Activated T-cell treated with anti-CD3 and anti-CD28 coated beads for 24 hours (primary cell): Measurements from ENCODE around the gene GNG14.
"Not testable (repeated sequence)": the region's sequence is repeated elsewhere in the genome, so short reads cannot be mapped to it uniquely, and the experiment has no call there.

Experiments used
- DNase-seq: peaks from one replicate; pipeline ENCODE4 v3.0.0-alpha.2; 2020; ENCODE audit warnings: low read depth

The GNG14 gene

DNA sequence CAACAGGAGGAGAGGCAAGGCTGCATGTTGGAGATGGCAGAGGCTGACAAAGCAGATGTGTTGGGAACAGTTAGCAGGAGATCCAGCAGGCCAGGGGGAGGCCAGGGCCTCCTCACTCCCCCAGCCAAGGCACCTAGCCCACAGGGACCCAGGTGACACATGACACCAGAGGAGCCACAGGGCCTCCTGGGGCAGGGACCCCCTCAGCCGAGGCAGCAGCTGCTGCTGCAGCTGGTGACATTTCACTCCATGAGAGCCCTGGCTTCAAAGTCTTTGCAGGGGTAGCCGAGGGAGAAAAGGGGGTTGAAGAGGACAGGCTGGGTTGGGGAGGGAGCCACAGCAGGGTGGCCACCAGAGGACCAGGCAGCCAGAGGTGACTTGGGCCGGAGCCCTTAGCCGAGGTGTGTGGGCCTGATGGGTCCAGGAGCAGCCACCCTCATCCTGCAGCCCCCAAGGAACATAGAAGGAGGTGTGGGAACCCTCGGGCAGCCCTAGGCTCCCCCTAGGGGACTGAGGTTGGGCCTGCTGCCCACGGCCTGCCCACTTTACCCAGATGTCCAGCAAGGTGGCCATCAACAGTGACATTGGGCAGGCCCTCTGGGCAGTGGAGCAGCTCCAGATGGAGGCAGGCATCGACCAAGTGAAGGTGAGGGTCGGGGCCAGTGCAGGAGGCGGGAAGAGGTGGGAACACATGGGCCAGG, at the start of gene GNG14:
TSS of gene GNG14 (plus strand) at position 503 of the 701 bp plus-strand sequence. CDS start at position 554, 51 bp downstream.
- no peak for DNase-seq

DNA sequence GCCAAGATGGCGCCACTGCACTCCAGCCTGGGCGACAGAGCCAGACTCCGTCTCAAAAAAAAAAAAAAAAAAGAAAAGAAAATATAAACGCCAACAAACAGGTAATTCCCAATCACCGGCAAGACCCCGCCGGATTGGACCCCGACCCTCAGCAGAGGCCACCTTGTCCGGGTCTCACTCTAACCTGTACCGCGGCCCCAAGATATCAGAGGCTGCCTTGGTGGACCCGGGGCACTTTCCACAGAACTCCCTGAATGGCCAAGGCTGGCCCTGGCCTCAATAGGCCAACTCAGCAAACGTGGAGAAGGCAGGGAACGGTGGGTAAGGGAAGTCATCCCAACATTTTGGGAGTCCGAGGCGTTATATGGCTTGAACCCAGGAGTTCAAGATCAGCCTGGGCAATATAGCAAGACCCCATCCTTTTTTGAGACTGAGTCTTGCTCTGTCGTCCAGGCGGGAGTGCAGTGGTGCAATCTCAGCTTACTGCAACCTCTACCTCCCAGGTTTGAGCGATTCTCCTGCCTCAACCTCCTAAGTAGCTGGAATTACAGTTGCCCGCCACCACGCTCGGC, 49.1 kb upstream of the GNG14 start:
- no peak for DNase-seq

DNA sequence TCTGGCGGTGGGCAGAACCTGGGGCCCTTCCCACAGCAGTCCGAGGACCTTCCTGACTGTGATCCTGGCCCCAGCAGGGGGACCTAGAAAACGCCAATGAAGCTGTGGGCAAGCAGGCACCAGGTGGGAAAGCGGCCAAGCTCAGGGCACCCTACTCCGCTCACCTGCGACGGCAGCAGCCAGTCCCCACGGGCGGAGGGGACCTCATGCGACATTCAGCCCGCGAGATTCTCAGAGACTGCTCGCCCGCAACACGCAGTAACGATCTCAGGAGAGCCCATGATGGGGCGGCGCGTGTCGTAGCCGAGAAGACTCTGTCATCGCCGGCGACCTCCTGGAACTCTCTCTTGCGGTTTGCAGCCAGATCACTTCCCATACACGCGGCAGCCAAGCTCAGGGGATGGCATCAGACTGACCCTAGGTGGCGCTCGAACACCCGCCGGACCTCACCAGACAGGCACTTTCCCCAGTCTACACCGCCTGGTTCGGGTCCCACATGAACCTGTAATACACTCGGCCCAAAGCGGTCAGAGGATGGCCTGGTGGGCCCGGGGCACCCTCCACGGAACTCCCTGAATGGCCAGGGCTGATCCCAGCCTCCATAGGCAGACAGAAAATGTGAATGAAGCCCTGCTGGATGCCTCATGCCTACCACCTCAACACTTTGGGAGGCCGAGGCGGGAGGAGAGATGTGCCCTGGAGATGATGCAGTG, 47.7 kb upstream of the GNG14 start:
- DNase-seq = peak; percentile 84

DNA sequence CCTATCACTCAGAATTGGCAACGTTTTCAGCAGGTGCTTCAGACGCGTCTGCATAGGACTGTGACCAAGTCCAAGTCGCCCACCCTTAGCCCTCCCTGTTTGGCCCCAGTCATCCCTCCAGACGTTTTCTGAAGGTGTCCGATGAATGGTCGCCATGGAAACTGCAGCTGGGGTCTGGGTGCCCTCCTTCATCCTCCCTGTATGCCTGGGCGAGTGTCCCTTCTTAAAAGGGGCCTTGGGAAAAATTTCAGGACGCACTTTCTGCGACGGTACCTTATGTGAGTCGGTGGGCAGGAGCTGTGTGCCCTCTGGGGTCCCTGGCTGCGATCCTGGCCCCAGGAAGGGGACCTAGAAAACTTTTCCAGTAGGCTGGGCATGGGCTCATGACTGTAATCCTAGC, 46.3 kb upstream of the GNG14 start:
- DNase-seq = no peak

DNA sequence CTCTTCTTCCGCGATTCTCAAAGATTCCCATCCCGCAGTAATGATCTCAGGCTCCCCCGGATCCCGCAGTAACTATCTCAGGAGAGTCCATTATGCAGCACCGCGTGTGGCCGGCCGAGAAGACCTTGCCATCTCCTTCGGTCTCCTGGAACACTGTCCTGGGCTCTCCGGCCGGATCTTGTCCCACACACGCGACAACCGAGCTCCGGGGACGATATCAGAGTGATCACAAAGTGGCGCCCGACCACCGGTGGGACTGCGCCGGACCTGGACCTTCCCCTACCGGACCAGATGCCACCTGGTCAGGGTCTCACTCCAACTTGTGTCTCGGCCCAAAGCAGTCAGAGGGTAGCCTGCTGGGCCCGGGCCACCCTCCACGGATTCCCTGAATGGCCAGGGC, 45.3 kb upstream of the GNG14 start:
- no peak for DNase-seq

DNA sequence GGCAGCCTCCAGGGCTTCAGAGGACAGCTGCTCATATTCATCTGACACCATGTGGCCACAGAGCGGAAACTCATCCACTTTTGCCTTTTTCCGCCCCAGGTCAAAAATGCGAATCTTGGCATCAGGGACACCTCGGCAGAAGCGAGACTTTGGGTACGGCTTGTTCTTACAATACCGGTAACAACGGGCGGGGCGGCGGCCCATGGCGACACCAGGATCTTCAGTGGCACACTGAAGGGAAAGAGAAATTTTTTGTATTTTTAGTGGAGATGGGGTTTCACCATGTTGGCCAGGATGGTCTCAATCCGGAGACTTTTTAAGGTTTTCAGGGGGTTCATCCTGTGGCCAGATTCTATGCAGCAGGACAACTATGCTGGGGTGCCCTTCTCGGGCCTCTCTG, 44.1 kb upstream of the GNG14 start:
- not testable (repeated sequence) for DNase-seq

DNA sequence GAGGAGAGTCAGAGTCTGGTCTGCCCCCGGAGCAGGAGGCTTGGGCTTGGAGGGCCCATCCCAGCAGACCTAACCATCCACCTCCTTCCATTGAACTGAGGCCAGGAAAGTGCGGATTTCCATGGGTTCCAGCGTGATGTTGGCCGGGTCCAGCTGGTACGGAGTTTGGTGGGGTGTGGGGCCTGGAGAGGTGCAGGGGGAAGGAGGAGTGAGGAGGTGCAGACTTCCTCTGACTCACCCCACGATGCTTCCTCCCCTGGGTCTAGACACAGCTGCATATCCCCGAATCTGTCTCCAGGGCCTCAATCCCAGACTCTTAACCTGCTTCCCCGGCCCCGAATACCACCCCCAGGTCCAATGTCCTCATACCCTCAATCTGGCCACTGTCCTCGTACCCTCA, 41.2 kb upstream of the GNG14 start:
- no peak for DNase-seq

DNA sequence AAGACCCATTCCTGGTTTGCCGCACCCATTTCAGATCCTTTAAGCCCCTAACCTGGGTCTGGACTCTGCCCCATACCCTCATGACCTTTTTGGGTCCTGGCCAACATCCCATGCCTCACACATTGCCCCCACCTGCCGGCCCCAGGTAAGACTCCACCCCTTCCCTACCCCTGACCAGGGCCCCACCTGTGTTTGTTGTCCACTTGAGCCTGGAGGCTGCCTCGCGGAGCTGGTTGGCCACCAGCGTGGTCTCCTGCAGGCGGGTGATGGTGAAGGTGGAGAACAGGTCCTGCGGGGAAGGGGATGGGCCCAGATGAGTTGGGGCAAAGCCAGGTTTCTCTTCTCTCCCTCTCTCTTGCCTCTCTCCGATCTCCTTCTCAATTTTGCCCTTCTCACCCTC, 40.8 kb upstream of the GNG14 start:
- DNase-seq = no peak

DNA sequence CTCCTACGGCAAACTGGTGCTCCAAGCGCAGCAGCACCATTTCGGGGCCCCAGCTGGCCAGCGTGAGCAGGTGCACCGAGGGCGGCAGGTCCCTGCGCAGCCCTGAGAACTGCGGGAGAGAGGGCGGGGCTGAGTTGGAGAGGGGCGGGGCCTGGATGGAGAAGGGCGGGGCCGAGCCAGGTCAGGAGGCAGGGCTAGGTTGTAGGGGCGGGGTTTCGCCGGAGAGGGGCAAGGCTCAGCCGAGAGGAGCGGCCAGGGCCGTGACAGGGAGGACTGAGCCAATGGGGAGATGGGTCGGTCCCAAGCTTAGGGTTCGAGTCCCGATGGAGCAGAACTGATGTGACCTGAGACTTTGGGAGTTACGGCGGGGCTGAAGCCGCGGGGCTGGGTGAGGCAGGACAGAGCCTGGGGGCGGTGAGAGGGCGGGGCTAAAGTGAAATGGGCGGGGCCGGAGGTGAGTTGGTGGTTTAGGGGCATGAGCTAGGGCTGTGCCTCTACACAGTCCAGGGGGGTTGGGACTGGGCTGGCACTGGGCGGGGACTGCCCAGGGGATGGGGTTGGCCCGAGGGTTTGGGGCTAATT, 40.2 kb upstream of the GNG14 start:
- no peak for DNase-seq

DNA sequence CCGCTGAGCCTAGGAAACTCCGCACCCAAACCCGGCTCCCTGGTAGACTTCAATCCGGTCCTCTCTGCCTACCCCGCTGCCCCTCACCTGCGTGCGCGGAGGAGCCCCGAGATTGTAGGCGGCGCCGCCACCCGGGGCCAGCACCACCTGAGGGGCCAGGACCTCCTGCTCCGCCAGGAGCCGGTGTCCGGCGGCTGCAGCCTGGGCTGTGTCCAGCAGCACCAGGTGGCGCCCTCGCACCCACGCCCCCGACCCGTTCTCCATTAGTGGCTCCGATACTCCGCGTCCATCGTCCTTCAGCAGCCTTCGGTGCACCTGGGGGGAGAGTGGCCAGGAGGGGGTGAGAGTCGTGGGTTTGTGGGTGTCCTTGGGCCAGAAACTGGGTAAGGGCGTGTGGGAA, 39.7 kb upstream of the GNG14 start:
- DNase-seq = no peak

DNA sequence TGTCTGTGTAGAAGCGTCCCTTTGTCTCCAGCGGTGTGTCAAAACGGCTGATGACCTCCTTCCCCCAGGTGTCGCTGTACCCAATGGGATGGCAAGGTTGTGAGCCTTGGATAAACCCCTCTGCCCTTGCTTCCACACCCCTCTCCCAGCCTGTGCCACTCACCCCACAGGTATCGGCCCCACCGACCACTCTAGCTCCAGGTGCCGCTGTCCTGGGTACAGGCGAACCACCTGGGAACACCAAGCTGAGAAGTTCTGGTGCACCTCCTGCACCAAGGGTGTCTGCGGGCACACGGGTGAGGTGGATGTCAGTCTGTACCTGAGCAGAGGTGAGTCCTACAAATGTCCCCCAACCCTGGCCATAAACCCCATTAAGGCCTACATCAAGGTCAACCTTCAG, 37.9 kb upstream of the GNG14 start:
- no peak for DNase-seq

DNA sequence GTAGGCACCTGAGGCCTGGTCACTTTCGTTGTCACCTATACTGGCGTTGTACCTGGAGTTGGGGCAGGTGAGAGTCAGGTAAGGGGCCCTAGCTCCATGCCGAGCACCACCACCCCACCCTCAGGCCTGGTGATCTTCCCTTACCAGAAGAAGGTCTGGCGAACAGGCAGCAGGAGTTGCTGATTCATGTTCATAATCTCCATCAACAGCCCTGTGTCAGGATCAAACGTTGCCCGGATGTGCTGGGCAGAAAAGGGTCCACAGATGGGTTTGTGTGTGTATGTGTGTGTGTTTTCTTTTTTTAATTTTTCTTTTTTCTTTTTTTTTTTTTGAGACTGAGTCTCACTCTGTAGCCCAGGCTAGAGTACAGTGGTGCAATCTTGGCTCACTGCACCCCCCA, 35.6 kb upstream of the GNG14 start:
- DNase-seq = no peak

DNA sequence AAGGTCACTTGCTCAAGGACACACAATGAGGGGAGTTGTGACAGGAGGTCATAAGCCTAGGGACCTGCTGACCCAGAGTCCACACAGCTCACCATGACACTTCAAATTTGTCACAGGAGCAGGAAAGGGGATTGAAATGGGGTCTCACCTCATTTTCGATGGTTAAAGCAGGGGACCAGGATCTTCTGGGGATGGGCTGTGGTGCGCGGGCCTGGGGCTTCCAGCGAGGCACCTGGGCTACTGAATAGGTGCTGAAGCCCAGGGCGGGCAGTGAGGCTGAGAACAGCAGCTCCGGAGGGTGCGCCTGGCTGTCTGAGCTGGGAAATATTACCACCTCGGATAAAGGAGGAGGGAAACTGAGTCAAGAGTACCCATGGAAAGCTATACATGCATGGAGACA, 32.3 kb upstream of the GNG14 start:
- no peak for DNase-seq

DNA sequence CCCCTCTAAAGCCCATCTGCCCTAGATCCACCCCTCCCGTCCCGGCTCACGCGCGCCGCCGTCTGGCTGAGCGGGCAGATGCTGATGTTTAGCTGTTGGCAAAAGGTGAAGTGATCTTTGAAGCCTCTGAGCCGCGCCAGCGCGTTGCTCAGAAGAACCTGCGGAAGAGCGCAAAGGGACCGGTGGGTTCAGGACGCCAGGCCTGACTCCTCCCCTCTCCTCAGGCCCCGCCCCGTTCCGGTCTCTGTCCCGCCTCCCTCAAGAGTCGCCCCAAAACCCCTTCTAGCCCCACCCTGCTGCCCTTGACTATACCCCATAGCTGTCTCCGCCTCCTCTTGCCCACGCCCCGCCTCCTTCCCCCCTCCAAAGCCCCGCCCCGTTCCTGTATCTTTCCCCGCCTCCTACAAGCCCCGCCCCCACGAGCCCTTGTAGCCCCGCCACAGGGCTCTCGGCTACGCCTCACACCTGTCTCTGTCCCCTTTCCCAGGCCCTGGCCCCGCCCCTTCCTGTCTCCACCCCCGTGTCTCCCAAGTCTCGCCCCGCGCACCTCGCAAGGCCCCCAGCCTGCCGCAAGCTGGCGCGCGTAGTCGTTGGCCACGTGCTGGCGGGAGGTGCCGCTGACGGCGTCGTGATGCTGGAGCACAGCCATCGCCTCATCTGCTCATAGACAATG, 30.8 kb upstream of the GNG14 start:
- no peak for DNase-seq

DNA sequence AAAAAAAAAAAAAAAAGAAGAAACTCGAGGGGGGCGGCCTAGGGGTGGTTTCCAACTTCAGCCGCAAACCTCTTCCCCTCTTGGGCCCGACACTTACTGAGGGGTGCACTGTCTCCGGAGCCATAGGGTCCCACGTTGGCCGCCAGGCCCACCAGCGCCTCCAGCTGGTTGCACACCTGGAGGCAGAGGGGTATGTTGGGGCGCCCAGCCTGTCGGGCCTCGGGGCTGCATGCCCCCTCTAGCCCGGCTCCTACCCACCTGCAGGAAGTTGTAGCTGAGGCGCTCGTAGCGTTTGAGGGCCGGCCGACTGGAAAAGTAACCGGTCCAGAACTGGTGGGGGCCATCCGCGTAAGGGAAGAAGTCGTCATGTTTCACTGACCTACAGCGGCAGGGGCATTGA, 29.8 kb upstream of the GNG14 start:
- DNase-seq = no peak

DNA sequence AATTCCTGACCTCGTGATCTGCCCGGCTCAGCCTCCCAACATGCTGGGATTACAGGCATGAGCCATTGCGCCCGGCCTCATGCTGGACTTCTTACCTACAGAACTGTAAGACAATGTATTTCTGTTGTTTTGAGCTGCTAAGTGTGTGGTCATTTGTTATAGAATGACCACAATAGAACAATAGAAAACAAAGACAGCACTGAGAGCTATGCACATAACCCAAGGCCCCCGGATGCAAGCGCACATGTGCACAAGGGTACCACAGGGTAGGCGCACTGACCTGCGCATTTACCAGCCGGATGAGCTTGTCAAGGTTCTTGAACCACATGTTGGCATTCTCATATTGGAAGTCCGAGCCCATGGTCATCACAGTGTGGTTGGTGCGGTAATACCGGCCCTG, 26.8 kb upstream of the GNG14 start:
- DNase-seq = no peak

DNA sequence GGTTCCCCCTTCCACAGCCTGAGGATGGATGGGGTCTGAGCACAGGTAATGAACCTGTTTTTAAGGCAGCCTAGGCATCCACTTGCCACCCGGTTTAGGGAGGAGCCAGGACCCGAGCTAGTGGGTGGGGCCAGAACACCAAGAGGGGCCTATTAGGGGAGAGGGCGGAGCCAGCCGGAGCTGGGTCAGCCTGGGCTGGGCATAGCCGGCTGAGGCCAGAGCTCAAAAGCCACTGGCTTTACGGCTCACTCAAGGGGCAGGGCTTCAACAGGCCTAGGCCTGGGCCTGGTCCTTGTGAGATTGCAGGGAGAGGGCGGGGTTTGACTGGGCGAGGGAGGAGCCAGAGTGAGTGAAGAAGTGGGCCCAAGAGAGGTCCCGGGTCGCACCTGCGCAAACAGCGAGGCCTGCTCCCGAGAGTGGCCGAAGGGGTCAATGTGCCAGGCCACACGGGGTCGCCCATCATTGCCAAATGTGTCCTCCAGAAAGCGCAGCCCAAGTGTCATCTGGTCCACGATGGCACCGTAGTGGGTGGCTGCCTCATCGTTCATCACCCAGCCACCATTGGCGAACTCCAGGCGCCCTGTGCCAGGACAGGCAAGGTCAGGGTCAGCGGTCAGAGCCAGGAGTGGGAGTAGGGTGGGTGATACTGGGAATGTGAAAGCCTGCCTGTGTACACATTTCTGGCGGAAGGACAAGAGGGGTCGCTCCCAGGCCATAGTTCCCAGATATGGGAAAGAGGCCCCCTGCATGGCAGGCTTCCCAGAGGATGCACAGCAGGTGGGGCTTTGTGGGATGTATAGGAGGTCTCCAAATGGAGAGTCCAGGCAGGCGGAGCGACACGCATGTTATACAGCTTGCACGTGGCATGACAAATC, 23.2 kb upstream of the GNG14 start:
- DNase-seq = no peak

DNA sequence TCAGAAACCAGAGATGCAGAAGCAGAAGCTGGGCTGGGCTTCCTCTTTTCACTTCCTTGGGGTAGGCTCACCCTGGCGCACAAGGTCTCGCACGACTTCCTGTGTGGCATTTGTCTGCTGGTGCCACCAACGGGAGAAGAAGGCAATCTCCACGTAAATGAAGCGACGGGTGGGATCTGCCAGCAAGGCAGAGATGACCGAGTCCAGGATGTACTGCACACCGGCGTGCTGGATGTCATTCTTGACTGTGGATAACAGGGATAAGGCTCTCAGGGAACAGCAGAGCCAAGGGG, 22.6 kb upstream of the GNG14 start:
- DNase-seq = peak; percentile 48

DNA sequence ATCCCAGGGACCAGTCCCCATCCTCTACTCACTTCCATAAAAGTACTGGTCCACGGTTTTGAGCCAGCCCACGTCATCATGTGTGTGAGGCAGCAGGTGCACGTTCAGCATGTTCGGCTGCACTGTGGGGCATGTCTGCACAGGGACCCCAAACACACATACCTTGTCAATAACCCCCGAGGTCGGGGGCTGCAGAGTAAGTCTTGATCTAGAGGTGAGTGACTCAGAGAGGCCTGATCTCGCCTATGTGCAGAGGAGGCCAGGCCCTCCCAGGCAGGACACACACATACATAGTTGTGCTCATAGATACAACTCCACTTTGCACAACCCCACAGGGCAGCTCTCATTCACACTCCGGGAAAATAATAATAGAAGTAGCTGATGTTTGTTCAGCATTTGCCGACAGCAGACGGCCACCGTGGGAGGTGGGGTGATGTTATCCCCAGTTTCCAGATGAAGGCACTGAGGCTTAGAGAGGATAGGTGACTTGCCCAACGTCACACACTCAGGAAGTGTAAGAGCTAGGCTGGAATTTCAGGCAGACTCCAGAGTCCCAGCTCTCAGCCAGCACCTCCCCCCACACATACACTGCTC, 22.0 kb upstream of the GNG14 start:
- DNase-seq = no peak

DNA sequence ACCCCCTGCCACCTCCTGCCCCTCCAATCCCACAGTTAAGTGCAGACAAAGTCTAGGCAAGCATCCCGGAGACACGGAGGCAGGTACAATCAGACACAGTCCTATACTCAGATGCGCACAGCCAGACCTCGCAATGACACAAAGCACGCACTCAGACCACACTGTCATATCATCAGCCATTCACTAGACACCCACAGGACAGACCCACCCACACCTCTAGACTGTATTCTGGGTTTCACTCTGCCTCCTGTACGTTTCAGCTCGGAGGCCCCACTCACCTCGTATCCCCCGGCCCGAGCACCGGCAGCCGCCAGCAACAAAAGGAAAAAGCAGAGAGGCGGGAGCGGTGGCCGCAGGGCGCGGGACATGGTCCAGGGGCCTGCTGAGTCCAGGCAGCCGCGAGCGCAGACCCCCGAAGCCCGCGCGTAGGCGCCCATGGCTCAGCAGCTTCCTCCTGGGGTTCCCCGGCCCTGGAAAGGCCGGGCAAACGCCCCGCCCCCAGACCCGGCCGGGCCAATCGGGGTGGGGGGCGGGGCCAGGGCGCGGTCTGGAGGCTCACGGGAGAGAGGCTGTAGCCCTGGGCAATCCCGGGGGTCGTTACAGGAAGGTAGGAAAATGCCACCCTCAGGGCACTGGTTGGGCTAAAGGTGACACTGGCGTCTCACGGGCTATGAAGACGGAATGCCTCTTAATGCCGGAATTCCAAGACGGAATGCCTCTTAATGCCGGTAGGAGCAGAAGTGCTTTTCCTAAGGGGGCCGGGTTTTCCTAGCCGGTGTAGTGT, 21.3 kb upstream of the GNG14 start, which contains the start of the genes MAN2B1 and WDR83:
TSS of gene MAN2B1 (minus strand) at position 478 of the 784 bp plus-strand sequence. CDS start at position 437, 41 bp downstream.
TSS of gene WDR83 (plus strand) at position 543 of the 784 bp plus-strand sequence. CDS start 2,984 bp downstream, outside the sequence.
- DNase-seq = peak; percentile 76
